Caki2 (cell line): ENCODE results near the gene ZNF418. TPM values are rescaled to one million over a fixed set of nuclear protein-coding genes. Genes with fewer than 3 reads are reported as not detected.
"Not testable (repeated sequence)": the region's sequence is repeated elsewhere in the genome, so short reads cannot be mapped to it uniquely, and the experiment has no call there.

Experiments
- DNase-seq: peaks from one replicate; pipeline ENCODE4 v3.0.0-alpha.2; 2015; ENCODE audit warnings: low read depth
- in situ Hi-C: cut with HindIII; loops from 2 replicates; pipeline ENCODE4 v1.10.0; 2016; ENCODE audit warnings: low sequenced_read_pairs, low pct_unique_long_range_greater_than_20kb, mixed read lengths
- total RNA-seq: library from RNA; depleted of rRNA; stranded (reverse); fragments of >200 nt; shearing (Covaris generic); gene quantifications from 2 replicates; pipeline ENCODE4 v1.2.3, GENCODE V29; 2014; ENCODE audit warnings: low replicate concordance; rRNA removed

Gene ZNF418
- total RNA-seq, 1 experiment from 2014 or later, result not detected

GRCh38 chr19:57903618-57904184 lies 31.5 kb downstream of the ZNF418 start:
- DNase-seq, result no peak
- in situ Hi-C loops, result no loop called here

GRCh38 chr19:57900311-57900710 lies 34.9 kb downstream of the ZNF418 start:
- DNase-seq, result no peak
- in situ Hi-C loops, result no loop called here

- DNase-seq, in situ Hi-C loops: not testable (repeated sequence)
Measured at GRCh38 chr19:57890706-57891105, 44.5 kb downstream of the ZNF418 start.

DNA sequence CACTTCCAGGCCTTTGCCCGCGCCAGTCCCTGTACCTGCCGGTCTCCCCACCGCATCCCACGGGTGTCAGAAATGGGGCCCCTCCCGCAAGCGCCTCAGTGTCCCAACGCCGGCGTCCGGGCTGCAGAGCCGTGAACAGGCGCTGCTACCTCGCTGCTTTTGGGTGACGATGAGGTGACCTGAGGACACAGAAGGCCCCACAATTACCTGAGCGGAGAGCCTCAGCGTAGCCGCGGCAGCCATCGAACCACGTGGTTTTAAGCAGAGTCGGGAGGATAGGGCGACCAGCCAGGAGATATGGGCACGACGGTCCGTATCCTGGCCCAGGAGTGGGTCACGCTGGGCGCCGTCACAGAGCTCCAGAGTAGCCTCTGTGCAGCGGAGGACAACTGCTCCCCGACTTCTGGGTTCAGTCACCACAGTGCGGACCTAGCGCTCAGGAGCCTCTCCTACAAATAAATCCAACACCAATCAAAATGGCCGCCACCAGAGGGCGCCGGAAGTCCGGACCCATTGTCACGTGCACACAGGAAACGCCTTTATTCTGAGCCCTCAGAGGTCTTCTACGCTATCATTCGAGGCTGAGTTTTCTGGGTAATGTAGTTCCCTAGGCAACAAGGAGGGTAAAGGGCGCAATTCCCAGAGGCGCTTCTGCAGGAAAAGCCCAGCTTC lies 46.5 kb downstream of the ZNF418 start, which contains the start of gene ZNF814:
ZNF814 (minus strand) TSS at position 478 of the 672 bp plus-strand sequence; CDS start at position 243, 235 bp downstream.
- in situ Hi-C loops, result no loop called here
- DNase-seq, result no peak

GRCh38 chr19:57888107-57888559 lies 47.1 kb downstream of the ZNF418 start:
- in situ Hi-C loops, result no loop called here
- DNase-seq, result no peak

DNA sequence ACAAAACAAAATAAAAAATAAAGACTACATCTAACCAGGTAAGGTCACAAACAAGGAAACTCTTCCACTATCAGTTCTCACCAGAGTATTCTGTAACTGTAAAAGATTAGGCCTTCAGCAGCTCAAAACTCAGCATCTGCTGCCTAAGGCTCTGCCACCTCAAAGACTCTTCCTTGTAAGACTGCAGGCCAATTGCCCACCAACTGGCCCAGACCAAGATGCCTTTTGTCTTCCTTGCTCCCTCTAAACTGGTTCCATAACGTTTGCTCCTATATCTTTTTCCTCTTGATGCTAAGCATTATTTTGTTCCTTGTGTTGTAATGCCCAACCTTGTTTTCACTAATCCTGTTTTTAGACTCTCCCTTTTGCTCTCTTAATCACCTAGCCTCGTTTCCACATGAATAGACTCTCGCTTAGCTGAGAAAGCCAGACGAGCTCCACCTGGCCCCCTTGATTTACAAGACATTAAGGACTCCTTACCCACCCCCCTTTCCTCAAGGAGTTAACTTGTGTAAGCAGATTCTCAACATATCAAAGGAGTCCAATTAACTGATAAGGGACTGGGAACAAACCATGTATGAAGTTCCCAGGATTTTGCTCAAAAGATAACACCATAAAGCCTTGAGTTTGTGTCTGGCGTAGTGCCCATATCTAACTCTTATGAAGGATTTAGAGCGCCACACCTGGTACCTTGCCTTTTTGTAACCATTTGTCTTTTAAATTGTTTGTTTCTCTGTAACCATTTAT lies 47.8 kb downstream of the ZNF418 start:
- no peak for DNase-seq
- in situ Hi-C loops, result no loop called here

DNA sequence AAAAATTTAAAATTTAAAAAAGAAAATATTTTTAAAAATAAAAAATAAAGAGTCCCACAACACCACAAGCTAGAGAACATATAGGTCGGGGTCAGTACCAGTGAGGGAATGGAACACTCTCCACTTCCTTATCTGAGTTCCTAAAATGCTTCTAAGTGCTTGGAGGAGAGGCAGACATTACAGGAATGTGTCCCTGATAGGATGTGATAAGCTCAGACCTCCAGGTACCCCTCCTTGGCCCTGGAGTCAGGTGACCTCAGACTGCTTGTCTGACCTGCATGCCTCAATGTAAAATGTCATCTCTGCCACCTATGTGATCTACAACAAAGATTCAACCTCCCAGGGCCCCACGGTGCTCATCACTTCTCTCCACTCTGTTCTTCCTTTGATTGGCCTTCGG lies 49.2 kb downstream of the ZNF418 start:
- no peak for DNase-seq
- in situ Hi-C loops, result no loop called here

GRCh38 chr19:57873883-57874799 lies 61.1 kb downstream of the ZNF418 start:
- DNase-seq, in situ Hi-C loops: not testable (repeated sequence)

DNA sequence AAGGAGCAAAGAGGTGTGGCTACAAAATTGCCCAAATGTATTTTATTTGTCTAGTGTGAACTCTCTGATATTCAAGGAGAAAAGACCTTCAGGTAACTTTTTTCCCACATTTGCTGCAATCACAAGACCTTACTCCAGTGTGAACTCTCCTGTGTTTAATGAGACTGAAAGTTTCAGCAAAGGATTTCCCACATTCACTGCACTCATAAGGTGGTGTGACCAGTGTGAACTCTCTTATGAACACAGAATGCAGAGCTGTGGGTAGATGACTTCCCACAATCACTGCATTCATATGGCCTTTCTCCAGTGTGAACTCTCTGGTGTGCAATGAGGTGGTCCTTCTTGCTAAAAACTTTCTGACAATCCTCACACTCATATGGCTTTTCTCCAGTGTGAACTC lies 62.8 kb downstream of the ZNF418 start:
- DNase-seq, result no peak

More for the DNA sequence above, 62.8 kb downstream of the ZNF418 start:
- in situ Hi-C loops, result no loop called here

Other genes with a start within 250 kb of the ZNF418 start
- gene ZNF154, start 226.2 kb downstream of the ZNF418 start, total RNA-seq, result not detected in 2 replicates
- not detected in 2 replicates for gene ZNF671, start 207.8 kb downstream of the ZNF418 start, total RNA-seq
- 4.0 and 19.4 TPM in 2 replicates for gene ZNF776, start 188.6 kb downstream of the ZNF418 start, total RNA-seq
- 12.9 and 18.7 TPM in 2 replicates for gene ZNF586, start 165.7 kb downstream of the ZNF418 start, total RNA-seq
- gene ZNF552, start 120.5 kb downstream of the ZNF418 start, total RNA-seq, result 2.5 and 8.1 TPM in 2 replicates
- 9.8 and 11.2 TPM in 2 replicates for gene ZNF587B, start 105.1 kb downstream of the ZNF418 start, total RNA-seq
- 29.5 and 30.6 TPM in 2 replicates for gene ZNF587, start 85.5 kb downstream of the ZNF418 start, total RNA-seq
- gene ZNF814, start 46.4 kb downstream of the ZNF418 start, total RNA-seq, result 0.38 and 3.6 TPM in 2 replicates
- 7.5 and 13.2 TPM in 2 replicates for gene ZNF417, start 18.8 kb downstream of the ZNF418 start, total RNA-seq
- gene ZNF256, start 12.3 kb upstream of the ZNF418 start, total RNA-seq, result 3.2 and 9.1 TPM in 2 replicates
- not detected in 2 replicates for gene C19orf18, start 39.1 kb upstream of the ZNF418 start, total RNA-seq
- gene ZNF606, start 67.4 kb upstream of the ZNF418 start, total RNA-seq, result 13.0 and 19.5 TPM in 2 replicates
- 5.0 TPM in 1 of 2 replicates, not detected in the other for gene ZSCAN1, start 98.6 kb upstream of the ZNF418 start, total RNA-seq
- gene ZNF135, start 123.9 kb upstream of the ZNF418 start, total RNA-seq, result 2.5 and 7.5 TPM in 2 replicates
- 54.7 and 77.9 TPM in 2 replicates for gene ZSCAN18, start 162.8 kb upstream of the ZNF418 start, total RNA-seq
- gene ZNF329, start 215.4 kb upstream of the ZNF418 start, total RNA-seq, result 18.7 and 23.9 TPM in 2 replicates
- gene ZNF274, start 247.7 kb upstream of the ZNF418 start, total RNA-seq, result 27.7 and 34.0 TPM in 2 replicates